Neural progenitor cell (in vitro differentiated cells): ENCODE results near the gene SDK2. TPM values are rescaled to one million over a fixed set of nuclear protein-coding genes. Genes with fewer than 3 reads are reported as not detected.

ENCODE experiments used
- DNase-seq: peaks from one replicate; pipeline ENCODE4 v3.0.0-alpha.2; 2016; ENCODE audit warnings: low spot score
- H2AFZ ChIP-seq: fragments of 200-600 bp; sonication (generic); replicated peaks from 2 replicates; pipeline ENCODE4 v1.6.1; 2016; ENCODE audit warnings: antibody characterized with exemption
- H3F3A ChIP-seq: fragments of 200-600 bp; sonication (generic); 2 replicates; pipeline ENCODE4 v1.6.1; 2016; ENCODE audit warnings: antibody characterized with exemption, low read depth
- H3K27ac ChIP-seq: fragments of 200-600 bp; sonication (generic); 2 replicates; pipeline ENCODE4 v1.5.1; 2016; ENCODE audit warnings: mild to moderate bottlenecking
- H3K27me3 ChIP-seq: fragments of 200-600 bp; sonication (generic); 2 replicates; pipeline ENCODE4 v1.6.1; 2016; ENCODE audit warnings: mild to moderate bottlenecking, moderate library complexity
- H3K36me3 ChIP-seq: fragments of 200-600 bp; sonication (generic); 2 replicates; pipeline ENCODE4 v1.5.1; 2016
- H3K4me1 ChIP-seq: fragments of 200-600 bp; sonication (generic); 2 replicates; pipeline ENCODE4 v1.6.1; 2016; ENCODE audit warnings: mixed run types
- H3K4me2 ChIP-seq: fragments of 200-600 bp; sonication (generic); 2 replicates; pipeline ENCODE4 v1.6.1; 2016
- H3K4me3 ChIP-seq: fragments of 200-600 bp; sonication (generic); 2 replicates; pipeline ENCODE4 v1.5.1; 2016
- H3K79me2 ChIP-seq: fragments of 200-600 bp; sonication (generic); 2 replicates; pipeline ENCODE4 v1.6.1; 2016; ENCODE audit warnings: low read depth
- H3K9ac ChIP-seq: fragments of 200-600 bp; sonication (generic); 2 replicates; pipeline ENCODE4 v1.6.1; 2016
- H3K9me3 ChIP-seq: fragments of 200-600 bp; sonication (generic); 2 replicates; pipeline ENCODE4 v1.5.1; 2016; ENCODE audit warnings: low read depth
- H4K20me1 ChIP-seq: fragments of 200-600 bp; sonication (generic); 2 replicates; pipeline ENCODE4 v1.6.1; 2016; ENCODE audit warnings: low read depth
- H3K27ac Mint-ChIP-seq: 3 replicates; pipeline ENCODE4 v1.8.0; 2021; ENCODE audit warnings: mixed read lengths
- H3K27me3 Mint-ChIP-seq: 2 replicates; pipeline ENCODE4 v1.8.0; 2022; ENCODE audit warnings: low read depth, mild to moderate bottlenecking, inconsistent platforms, moderate library complexity, mixed read lengths; ENCODE audit not compliant: insufficient read depth
- H3K36me3 Mint-ChIP-seq: 3 replicates; pipeline ENCODE4 v1.8.0; 2021; ENCODE audit warnings: mixed read lengths
- H3K4me1 Mint-ChIP-seq: 3 replicates; pipeline ENCODE4 v1.8.0; 2021; ENCODE audit warnings: mixed read lengths
- H3K4me3 Mint-ChIP-seq: 3 replicates; pipeline ENCODE4 v1.8.0; 2021; ENCODE audit warnings: mild to moderate bottlenecking, moderate library complexity, mixed read lengths
- H3K9me3 Mint-ChIP-seq: 3 replicates; pipeline ENCODE4 v1.8.0; 2020; ENCODE audit warnings: mixed read lengths
- EZH2 ChIP-seq: fragments of 200-600 bp; sonication (generic); IDR thresholded peaks from 2 replicates; pipeline ENCODE4 v1.6.1; 2017; ENCODE audit warnings: antibody characterized with exemption, mild to moderate bottlenecking, moderate library complexity
- EZH2phosphoT487 ChIP-seq: fragments of 200-600 bp; sonication (generic); IDR thresholded peaks from 2 replicates; pipeline ENCODE4 v1.6.1; 2017; ENCODE audit warnings: antibody characterized with exemption
- total RNA-seq: library from RNA; depleted of rRNA; stranded (reverse); fragments of >200 nt; gene quantifications from 2 replicates; pipeline ENCODE4 v1.2.3, GENCODE V29; 2015; ENCODE audit warnings: low replicate concordance
- TF ChIP-seq, protein P1 (sequence below): fragments of 200-600 bp; sonication (generic); IDR thresholded peaks from 2 replicates; pipeline ENCODE4 v1.5.1; 2017; ENCODE audit warnings: antibody characterized with exemption, mild to moderate bottlenecking

Gene SDK2
- total RNA-seq, 1 donor from 2014 or later: 15.3 TPM

DNA sequence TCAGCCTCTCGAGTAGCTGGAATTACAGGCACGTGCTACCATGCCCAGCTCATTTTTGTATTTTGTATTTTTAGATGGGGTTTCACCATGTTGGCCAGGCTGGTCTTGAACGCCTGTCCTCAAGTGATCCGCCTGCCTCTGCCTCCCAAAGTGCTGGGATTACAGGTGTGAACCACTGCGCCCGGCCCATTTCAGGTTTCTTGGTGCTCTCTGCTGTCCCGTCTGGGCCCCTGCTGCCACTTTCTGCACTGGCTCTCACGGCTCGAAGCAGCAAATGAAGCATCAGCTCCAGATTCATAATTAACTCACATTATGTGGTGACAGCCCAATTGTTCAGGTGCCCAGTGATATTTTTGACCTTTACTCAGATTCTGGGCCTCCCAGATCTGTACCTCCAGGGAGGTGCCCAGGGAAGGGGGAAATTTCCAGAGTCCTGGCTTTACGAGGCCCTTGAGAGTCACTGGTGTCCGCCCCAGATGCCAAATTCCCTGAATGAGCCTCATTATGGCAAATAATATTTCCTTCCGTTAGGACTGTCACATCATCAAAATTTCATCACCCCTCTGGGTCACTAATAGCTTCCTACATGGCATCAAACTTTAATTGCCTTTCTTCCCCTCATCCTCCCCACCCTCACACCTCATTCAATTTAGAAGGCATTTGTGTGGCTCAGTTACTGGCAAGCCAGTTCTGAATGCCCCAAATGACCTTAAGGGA, 9.0 kb downstream of the SDK2 start:
- Histone ChIP-seq H3K4me3 (no peak overlapping the region), H3K27ac (no peak overlapping the region), H3K9me3 (no peaks in the 10 kb centered on the region), H2AFZ (no peak overlapping the region), H3K9ac (no peak overlapping the region), H4K20me1 (peaks cover 100% of the 10 kb centered on the region), H3F3A (no peaks in the 10 kb centered on the region), H3K4me1 (peaks cover 14% of the 10 kb centered on the region), H3K27me3 (no peaks in the 10 kb centered on the region), H3K4me2 (no peak overlapping the region), H3K79me2 (peaks cover 98% of the 10 kb centered on the region), H3K36me3 (no peaks in the 10 kb centered on the region)
- TF ChIP-seq EZH2 (no peak), EZH2phosphoT487 (no peak)
- TF ChIP-seq, protein P1, sequence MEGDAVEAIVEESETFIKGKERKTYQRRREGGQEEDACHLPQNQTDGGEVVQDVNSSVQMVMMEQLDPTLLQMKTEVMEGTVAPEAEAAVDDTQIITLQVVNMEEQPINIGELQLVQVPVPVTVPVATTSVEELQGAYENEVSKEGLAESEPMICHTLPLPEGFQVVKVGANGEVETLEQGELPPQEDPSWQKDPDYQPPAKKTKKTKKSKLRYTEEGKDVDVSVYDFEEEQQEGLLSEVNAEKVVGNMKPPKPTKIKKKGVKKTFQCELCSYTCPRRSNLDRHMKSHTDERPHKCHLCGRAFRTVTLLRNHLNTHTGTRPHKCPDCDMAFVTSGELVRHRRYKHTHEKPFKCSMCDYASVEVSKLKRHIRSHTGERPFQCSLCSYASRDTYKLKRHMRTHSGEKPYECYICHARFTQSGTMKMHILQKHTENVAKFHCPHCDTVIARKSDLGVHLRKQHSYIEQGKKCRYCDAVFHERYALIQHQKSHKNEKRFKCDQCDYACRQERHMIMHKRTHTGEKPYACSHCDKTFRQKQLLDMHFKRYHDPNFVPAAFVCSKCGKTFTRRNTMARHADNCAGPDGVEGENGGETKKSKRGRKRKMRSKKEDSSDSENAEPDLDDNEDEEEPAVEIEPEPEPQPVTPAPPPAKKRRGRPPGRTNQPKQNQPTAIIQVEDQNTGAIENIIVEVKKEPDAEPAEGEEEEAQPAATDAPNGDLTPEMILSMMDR: no peak
- H3K27ac Mint-ChIP-seq: peak overlapping the region; percentile 25
- H3K36me3 Mint-ChIP-seq: peaks cover 33% of the 10 kb centered on the region
- H3K4me1 Mint-ChIP-seq: peaks cover 50% of the 10 kb centered on the region
- H3K4me3 Mint-ChIP-seq: no peak overlapping the region
- peaks cover 2% of the 10 kb centered on the region for H3K9me3 Mint-ChIP-seq
- peaks cover 4% of the 10 kb centered on the region for H3K27me3 Mint-ChIP-seq
- DNase-seq: no peak

DNA sequence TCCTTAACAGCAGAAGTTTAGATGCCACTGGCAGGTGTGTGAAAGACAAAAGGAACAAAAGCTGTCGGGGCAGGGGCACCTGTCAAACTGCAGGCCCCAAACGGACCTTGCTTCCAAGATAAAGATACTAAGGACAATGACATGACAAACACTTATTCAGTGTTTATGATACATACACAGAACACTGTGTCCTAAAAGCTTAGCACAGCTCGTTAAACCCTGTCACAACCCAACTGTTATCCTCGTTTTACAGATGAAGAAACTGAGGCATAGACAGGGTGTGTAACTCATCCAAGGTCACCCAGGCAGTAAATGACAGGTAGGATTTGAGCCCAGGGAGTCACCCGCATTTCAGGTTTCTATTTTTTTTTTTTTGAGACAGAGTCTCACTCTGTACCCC, 9.6 kb downstream of the SDK2 start:
- no peaks in the 10 kb centered on the region for H3K9me3 ChIP-seq
- no peak overlapping the region for H2AFZ ChIP-seq
- no peak overlapping the region for H3K27ac ChIP-seq
- no peak overlapping the region for H3K4me2 ChIP-seq
- no peaks in the 10 kb centered on the region for H3K36me3 ChIP-seq
- no peak for TF ChIP-seq EZH2
- no peak for TF ChIP-seq EZH2phosphoT487
- TF ChIP-seq, protein P1: no peak
- H3F3A ChIP-seq: no peaks in the 10 kb centered on the region
- H3K27me3 ChIP-seq: no peaks in the 10 kb centered on the region
- Mint-ChIP-seq H3K27ac (no peak overlapping the region), H3K4me1 (peaks cover 44% of the 10 kb centered on the region), H3K36me3 (peaks cover 33% of the 10 kb centered on the region), H3K9me3 (peaks cover 2% of the 10 kb centered on the region), H3K4me3 (no peak overlapping the region), H3K27me3 (peaks cover 4% of the 10 kb centered on the region)
- DNase-seq: no peak
- H3K4me1 ChIP-seq: peaks cover 13% of the 10 kb centered on the region
- no peak overlapping the region for H3K4me3 ChIP-seq
- H4K20me1 ChIP-seq: peaks cover 100% of the 10 kb centered on the region
- no peak overlapping the region for H3K9ac ChIP-seq
- peaks cover 98% of the 10 kb centered on the region for H3K79me2 ChIP-seq

DNA sequence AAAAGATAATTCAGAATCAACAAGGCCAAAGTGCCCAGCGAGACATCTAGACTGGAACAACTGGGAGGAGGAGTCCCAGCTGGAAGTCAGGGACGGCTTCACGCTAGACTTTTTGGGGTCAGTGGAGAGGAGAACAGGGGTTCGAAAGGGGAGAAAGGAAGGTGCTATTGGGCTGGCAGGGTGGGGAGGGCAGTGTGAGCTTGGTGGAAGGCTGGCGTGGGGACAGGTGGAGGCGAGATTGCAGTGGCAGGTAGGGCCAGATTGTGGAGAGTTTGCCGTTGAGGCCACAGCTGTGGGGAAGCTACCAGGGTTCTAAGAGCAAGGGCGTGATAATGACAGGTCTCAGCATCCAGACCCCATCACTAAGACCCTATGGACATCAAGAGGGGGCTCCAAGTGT, 10.5 kb downstream of the SDK2 start:
- Histone ChIP-seq H2AFZ (no peak overlapping the region), H3K9me3 (no peaks in the 10 kb centered on the region), H3K4me1 (peaks cover 14% of the 10 kb centered on the region), H3K4me2 (no peak overlapping the region), H3K4me3 (no peak overlapping the region), H4K20me1 (peaks cover 100% of the 10 kb centered on the region), H3K27ac (no peak overlapping the region), H3K27me3 (no peaks in the 10 kb centered on the region), H3K36me3 (no peaks in the 10 kb centered on the region), H3F3A (no peaks in the 10 kb centered on the region), H3K9ac (no peak overlapping the region), H3K79me2 (peaks cover 96% of the 10 kb centered on the region)
- TF ChIP-seq EZH2 (no peak), EZH2phosphoT487 (no peak)
- TF ChIP-seq, protein P1: no peak
- peak overlapping the region; percentile 43 for H3K27ac Mint-ChIP-seq
- peaks cover 6% of the 10 kb centered on the region for H3K27me3 Mint-ChIP-seq
- H3K9me3 Mint-ChIP-seq: peaks cover 2% of the 10 kb centered on the region
- no peak for DNase-seq
- peaks cover 45% of the 10 kb centered on the region for H3K4me1 Mint-ChIP-seq
- no peak overlapping the region for H3K4me3 Mint-ChIP-seq
- peaks cover 33% of the 10 kb centered on the region for H3K36me3 Mint-ChIP-seq
